Transverse colon (tissue), 4 donors: ENCODE measurements around the gene OR5H2. TPM values are rescaled to one million over a fixed set of nuclear protein-coding genes. Genes with fewer than 3 reads are reported as not detected.

Experiments used
- DNase-seq: peaks from one replicate; pipeline ENCODE4 v3.0.0-alpha.2; 2019
- H3K27ac ChIP-seq, 4 donors: fragments of 200-600 bp; sonication (generic); 2 replicates each; pipeline ENCODE4 v1.5.1; 2016 to 2018; ENCODE audit warnings: inconsistent platforms in 4 of 4
- H3K27me3 ChIP-seq: fragments of 200-600 bp; sonication (generic); 2 replicates; pipeline ENCODE4 v1.5.1; 2017; ENCODE audit warnings: inconsistent platforms
- H3K36me3 ChIP-seq, 4 donors: fragments of 200-600 bp; sonication (generic); 2 replicates each; pipeline ENCODE4 v1.5.1; 2017 to 2019; ENCODE audit warnings: inconsistent platforms in 4 of 4
- H3K4me1 ChIP-seq, 4 donors: fragments of 200-600 bp; sonication (generic); 2 replicates each; pipeline ENCODE4 v1.5.1; 2017 to 2020; ENCODE audit warnings: inconsistent platforms in 4 of 4
- H3K4me3 ChIP-seq, 4 donors: fragments of 200-600 bp; sonication (generic); 1 replicate in 1 of 4; 2 replicates in 3 of 4; pipeline versions ENCODE4 v1.5.1 to v1.6.1; 2017 to 2019; ENCODE audit warnings: inconsistent platforms in 4 of 4
- H3K9me3 ChIP-seq, 2 donors: fragments of 200-600 bp; sonication (generic); 2 replicates each; pipeline ENCODE4 v1.5.1; 2017 to 2019; ENCODE audit warnings: inconsistent platforms in 2 of 2
- CTCF ChIP-seq, 5 experiments: fragments of 200-600 bp in 3 of 5; fragments of 450-650 bp in 2 of 5; sonication (generic) in 3 of 5; IDR thresholded peaks; 1 replicate in 2 of 5; 2 replicates in 3 of 5; pipeline ENCODE4 v1.5.1; 2016 to 2017; ENCODE audit warnings: antibody characterized with exemption in 5 of 5, inconsistent platforms in 3 of 5, mild to moderate bottlenecking in 2 of 5, moderate library complexity in 1 of 5
- EP300 ChIP-seq: sonication (generic); formaldehyde crosslinking; IDR thresholded peaks from one replicate; pipeline ENCODE4 v1.6.1; 2017; ENCODE audit warnings: antibody characterized with exemption, low read depth
- POLR2A ChIP-seq: fragments of 450-650 bp; IDR thresholded peaks from one replicate; pipeline ENCODE4 v1.6.1; 2016; ENCODE audit warnings: antibody characterized with exemption, mild to moderate bottlenecking, moderate library complexity
- POLR2AphosphoS5 ChIP-seq, 3 donors: sonication (generic); formaldehyde crosslinking; IDR thresholded peaks; one replicate each; pipeline ENCODE4 v1.6.1; 2016; ENCODE audit warnings: antibody characterized with exemption in 3 of 3
- WGBS, 2 donors: methylation state at CpG; one replicate each; pipeline ENCODE4 v1.1.5; 2018; ENCODE audit warnings: low coverage in 1 of 2; 5-methylcytosine and 5-hydroxymethylcytosine counted together
- in situ Hi-C, 4 donors: fragments of 200-750 bp; cut with MboI; loops; one replicate each; pipeline versions ENCODE4 v1.15.0 to v1.15.1; 2017; ENCODE audit warnings: low sequenced_read_pairs in 3 of 4, low pct_ligation_motif_present in 1 of 4, low pct_unique_long_range_greater_than_20kb in 1 of 4
- intact Hi-C: fragments of 100-400 bp; cut with DNase I; formaldehyde crosslinking; loops from one replicate; pipeline ENCODE4 v1.15.1; 2023; ENCODE audit warnings: low total_unique reads
- total RNA-seq, 4 donors: library from RNA; depleted of rRNA; stranded (reverse); fragments of >200 nt; gene quantifications; one replicate each; pipeline ENCODE4 v1.1.0, GENCODE V29; 2016

OR5H2 gene
- total RNA-seq, 4 donors from 2014 or later, result not detected

GRCh38 chr3:98290916-98291315, 8.6 kb downstream of the OR5H2 start:
- H3K27me3 ChIP-seq, result no peaks in the 10 kb centered on the region
- no peak for DNase-seq
- no peaks in the 10 kb centered on the region for H3K9me3 ChIP-seq
- H3K4me3 ChIP-seq, result no peak overlapping the region
- in situ Hi-C loops (no loop called here), intact Hi-C loops (no loop called here)
- TF ChIP-seq CTCF (IDR thresholded peaks at IDR 0.05), result no peak
- TF ChIP-seq EP300, result no peak
- TF ChIP-seq POLR2A, result no peak
- TF ChIP-seq POLR2AphosphoS5 (IDR thresholded peaks at IDR 0.05), result no peak
- no peak overlapping the region for H3K27ac ChIP-seq
- H3K36me3 ChIP-seq, result no peaks in the 10 kb centered on the region
- 54 to 57% methylated on average over 1 of the region's 1 CpG for WGBS, 2 donors
- H3K4me1 ChIP-seq, result no peaks in the 10 kb centered on the region

- H3K4me1 ChIP-seq, result no peaks in the 10 kb centered on the region
- WGBS, 2 donors, result 85% methylated on average over 10 of the region's 10 CpGs; no CpG with 5 or more reads in 1 of the 2 donors
- H3K27ac ChIP-seq, result no peak overlapping the region
- no peaks in the 10 kb centered on the region for H3K9me3 ChIP-seq
- no peak for DNase-seq
- no peak for TF ChIP-seq EP300
- no peak for TF ChIP-seq POLR2A
- TF ChIP-seq POLR2AphosphoS5 (IDR thresholded peaks at IDR 0.05), result no peak
- TF ChIP-seq CTCF (IDR thresholded peaks at IDR 0.05), result no peak
- in situ Hi-C loops (no loop called here), intact Hi-C loops (no loop called here)
- H3K36me3 ChIP-seq, result no peaks in the 10 kb centered on the region
- no peak overlapping the region for H3K4me3 ChIP-seq
- H3K27me3 ChIP-seq, result no peaks in the 10 kb centered on the region
Observed at GRCh38 chr3:98291332-98291957, 9.1 kb downstream of the OR5H2 start.

- in situ Hi-C loops (no loop called here), intact Hi-C loops (loop anchor here (10.0 kb wide), 1 partner anchor 277 kb away; no protein-coding TSS in a partner anchor)
Observed at GRCh38 chr3:98322101-98322500, 39.8 kb downstream of the OR5H2 start.

GRCh38 chr3:98322686-98323085, 40.4 kb downstream of the OR5H2 start:
- Histone ChIP-seq H3K27me3 (no peaks in the 10 kb centered on the region), H3K9me3 (no peaks in the 10 kb centered on the region), H3K4me3 (no peak overlapping the region), H3K36me3 (no peaks in the 10 kb centered on the region), H3K4me1 (no peaks in the 10 kb centered on the region), H3K27ac (no peak overlapping the region)
- intact Hi-C loops, result loop anchor here (10.0 kb wide), 1 partner anchor 278 kb away; no protein-coding TSS in a partner anchor
- TF ChIP-seq CTCF (IDR thresholded peaks at IDR 0.05) (no peak), POLR2AphosphoS5 (IDR thresholded peaks at IDR 0.05) (no peak), POLR2A (no peak), EP300 (no peak)
- DNase-seq, result no peak
- WGBS, 2 donors, result 59 to 66% methylated on average over 2 of the region's 2 CpGs
- in situ Hi-C loops, result no loop called here

More at GRCh38 chr3:98322101-98322500, 39.8 kb downstream of the OR5H2 start:
- no peaks in the 10 kb centered on the region for H3K4me1 ChIP-seq
- H3K9me3 ChIP-seq, result no peaks in the 10 kb centered on the region
- H3K27ac ChIP-seq, result no peak overlapping the region
- no peak for DNase-seq
- TF ChIP-seq EP300 (no peak), POLR2A (no peak), POLR2AphosphoS5 (IDR thresholded peaks at IDR 0.05) (no peak), CTCF (IDR thresholded peaks at IDR 0.05) (no peak)
- H3K36me3 ChIP-seq, result no peaks in the 10 kb centered on the region
- H3K27me3 ChIP-seq, result no peaks in the 10 kb centered on the region
- WGBS, 2 donors, result 50 to 65% methylated on average over 1 to 2 of the region's 2 CpGs
- H3K4me3 ChIP-seq, result no peak overlapping the region
